MCF 10A (cell line): ENCODE results near the gene SIRPB2. TPM values are rescaled to one million over a fixed set of nuclear protein-coding genes. Genes with fewer than 3 reads are reported as not detected.

Experiments used
- Bru-seq: library from RNA; stranded (reverse); fragments of 400-500 nt; gene quantifications from one replicate; lab custom pipeline; 2021; lab: Mats Ljungman, UMichigan
- BruChase-seq, 2 experiments: library from RNA; stranded (reverse); fragments of 400-500 nt; gene quantifications; one replicate each; lab custom pipeline; 2021; lab: Mats Ljungman, UMichigan
- BruUV-seq: library from RNA; stranded (reverse); fragments of 400-500 nt; replicated peaks from 2 replicates; lab custom pipeline; 2021; lab: Mats Ljungman, UMichigan
- CTCF ChIA-PET: fragments of 300-600 bp; sonication (Branson Sonifier 250); formaldehyde crosslinking; extraction: SDS; loops from one replicate; lab custom pipeline; 2021; ENCODE audit warnings: antibody characterized with exemption, inconsistent platforms; lab: Yijun Ruan, JAX
- POLR2A ChIA-PET: fragments of 300-600, 350-650 bp; sonication (Branson Sonifier 250); formaldehyde crosslinking; extraction: SDS; loops from one replicate; lab custom pipeline; 2020; ENCODE audit warnings: antibody characterized with exemption, inconsistent platforms; lab: Yijun Ruan, JAX
- DNase-seq: peaks from one replicate; pipeline ENCODE4 v3.0.0-alpha.2; 2018; ENCODE audit not compliant: unreplicated experiment
- H3K27ac Mint-ChIP-seq: one replicate; pipeline ENCODE4 v1.8.0; 2022; ENCODE audit warnings: mild to moderate bottlenecking, low read depth, mixed read lengths; ENCODE audit not compliant: unreplicated experiment
- H3K27me3 Mint-ChIP-seq: one replicate; pipeline ENCODE4 v1.8.0; 2022; ENCODE audit warnings: mixed read lengths; ENCODE audit not compliant: insufficient read depth, unreplicated experiment
- H3K36me3 Mint-ChIP-seq: one replicate; pipeline ENCODE4 v1.8.0; 2022; ENCODE audit warnings: mild to moderate bottlenecking, moderate library complexity, mixed read lengths; ENCODE audit not compliant: insufficient read depth, unreplicated experiment
- H3K4me1 Mint-ChIP-seq: one replicate; pipeline ENCODE4 v1.8.0; 2022; ENCODE audit warnings: mixed read lengths; ENCODE audit not compliant: insufficient read depth, unreplicated experiment
- H3K4me3 Mint-ChIP-seq: one replicate; pipeline ENCODE4 v1.8.0; 2022; ENCODE audit warnings: mild to moderate bottlenecking, moderate library complexity, mixed read lengths; ENCODE audit not compliant: unreplicated experiment
- H3K9me3 Mint-ChIP-seq: one replicate; pipeline ENCODE4 v1.8.0; 2022; ENCODE audit warnings: mixed read lengths; ENCODE audit not compliant: unreplicated experiment
- CTCF ChIP-seq: fragments of 200-600 bp; IDR thresholded peaks from one replicate; pipeline ENCODE4 v1.8.0; 2022; ENCODE audit warnings: antibody characterized with exemption, mild to moderate bottlenecking; ENCODE audit not compliant: unreplicated experiment
- intact Hi-C: fragments of 100-400 bp; cut with micrococcal nuclease; formaldehyde crosslinking; loops from 2 replicates; pipeline ENCODE4 v1.14.1; 2022
- long read RNA-seq: library from polyadenylated mRNA; stranded (forward); transcript quantifications from one replicate; pipeline ENCODE4 v2.0.0, GENCODE V29; 2022
- total RNA-seq: library from RNA; stranded (reverse); gene quantifications from 2 replicates; pipeline ENCODE4 v1.2.3, GENCODE V29; 2022

SIRPB2 gene
- 1.3 and 1.8 TPM in 2 replicates for total RNA-seq
- percentile 27 among the genes with signal in this experiment for Bru-seq, nascent RNA
- BruChase-seq, experiment 1, labeled RNA remaining after a 6-hour chase: percentile 29 among the genes with signal in this experiment
- percentile 24 among the genes with signal in this experiment for BruChase-seq, experiment 2, labeled RNA remaining after a 2-hour chase
- long read RNA-seq, partial matches to known transcripts: 7 of 8 reads
- long read RNA-seq, other reads (novel, unspliced or antisense): 1 of 8 reads

GRCh38 chr20:1491281-1491840 lies at the start of gene SIRPB2:
Gene SIRPB2, minus strand, starts transcription at chr20:1491420. Its CDS starts 61 bp downstream, at chr20:1491359.
- ChIA-PET CTCF (interaction anchor here (1.5 to 5.5 kb wide), 4 partner anchors 12 to 23 kb away, joined by 3 to 46 read pairs (median 36); partner anchors contain the start of gene NSFL1C), POLR2A (interaction anchor here (1.0 to 5.4 kb wide), 5 partner anchors 8 to 339 kb away, joined by 3 to 122 read pairs (median 38); partner anchors contain the start of gene NSFL1C)
- Mint-ChIP-seq H3K27me3 (no peaks in the 10 kb centered on the region), H3K4me1 (peaks cover 18% of the 10 kb centered on the region), H3K9me3 (no peaks in the 10 kb centered on the region), H3K27ac (peak within 1 kb of the TSS; percentile 92), H3K36me3 (no peaks in the 10 kb centered on the region), H3K4me3 (peak within 1 kb of the TSS; percentile 12)
- BruUV-seq: no TSS peak
- no peak for TF ChIP-seq CTCF
- intact Hi-C loops: no loop called here
- DNase-seq: no peak

DNA sequence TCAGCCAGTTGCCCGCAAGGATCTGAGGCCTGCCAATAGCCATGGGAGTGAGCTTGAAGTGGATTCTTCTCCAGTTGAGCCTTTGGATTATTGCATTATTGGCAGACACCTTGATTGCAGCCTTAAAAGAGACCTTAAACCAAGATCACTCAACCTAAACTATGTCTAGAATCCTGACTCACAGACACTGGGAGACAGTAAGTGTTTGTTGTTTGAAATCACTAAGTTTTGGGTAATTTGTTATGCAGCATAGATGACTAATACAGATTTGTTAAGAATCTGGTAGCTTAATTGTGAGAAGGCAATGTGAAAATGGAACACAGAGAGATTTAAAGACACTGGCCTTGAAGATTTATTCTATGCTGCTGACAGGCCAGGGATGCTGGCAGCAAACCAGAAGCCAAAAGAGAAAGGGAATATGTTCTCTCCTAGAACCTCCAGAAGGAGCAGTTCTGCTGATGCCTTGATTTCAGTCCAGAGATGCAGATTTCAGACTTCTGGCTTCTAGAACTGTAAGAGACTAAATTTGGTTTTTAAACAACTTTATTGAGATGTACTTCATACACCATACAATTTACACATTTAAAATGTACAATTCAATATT lies 48.7 kb upstream of the SIRPB2 start:
- no peak overlapping the region for H3K27ac Mint-ChIP-seq
- ChIA-PET POLR2A (no interaction called here), CTCF (interaction anchor here (2.7 kb wide), 1 partner anchor 194 kb away, joined by 10 read pairs; no protein-coding TSS in a partner anchor)
- intact Hi-C loops: no loop called here
- no peak for TF ChIP-seq CTCF
- no peaks in the 10 kb centered on the region for H3K36me3 Mint-ChIP-seq
- no TSS peak for BruUV-seq
- peaks cover 12% of the 10 kb centered on the region for H3K27me3 Mint-ChIP-seq
- no peaks in the 10 kb centered on the region for H3K4me1 Mint-ChIP-seq
- H3K4me3 Mint-ChIP-seq: no peak overlapping the region
- H3K9me3 Mint-ChIP-seq: peaks cover under 1% of the 10 kb centered on the region
- DNase-seq: no peak

- H3K27ac Mint-ChIP-seq: no peak overlapping the region
- H3K9me3 Mint-ChIP-seq: no peaks in the 10 kb centered on the region
- H3K4me3 Mint-ChIP-seq: no peak overlapping the region
- H3K36me3 Mint-ChIP-seq: no peaks in the 10 kb centered on the region
- H3K4me1 Mint-ChIP-seq: no peaks in the 10 kb centered on the region
- ChIA-PET CTCF (interaction anchor here (0.5 to 2.7 kb wide), 3 partner anchors 100 to 196 kb away, joined by 3 to 10 read pairs (median 3); no protein-coding TSS in a partner anchor), POLR2A (interaction anchor here (0.8 to 1.3 kb wide), 2 partner anchors 11 to 208 kb away, joined by 3 read pairs; no protein-coding TSS in a partner anchor)
- no peak for DNase-seq
- intact Hi-C loops: no loop called here
- TF ChIP-seq CTCF: no peak
- no TSS peak for BruUV-seq
- H3K27me3 Mint-ChIP-seq: no peaks in the 10 kb centered on the region
Observed at GRCh38 chr20:1538655-1539054, 47.4 kb upstream of the SIRPB2 start.

- Mint-ChIP-seq H3K36me3 (no peaks in the 10 kb centered on the region), H3K4me1 (no peaks in the 10 kb centered on the region), H3K27me3 (no peaks in the 10 kb centered on the region), H3K27ac (peak overlapping the region; percentile 44), H3K4me3 (no peak overlapping the region), H3K9me3 (no peaks in the 10 kb centered on the region)
- BruUV-seq: no TSS peak
- no peak for DNase-seq
- intact Hi-C loops: no loop called here
- CTCF ChIA-PET: interaction anchor here (0.8 to 2.7 kb wide), 3 partner anchors 9 to 197 kb away, joined by 3 to 10 read pairs (median 3); no protein-coding TSS in a partner anchor
- POLR2A ChIA-PET: interaction anchor here (0.8 to 1.3 kb wide), 2 partner anchors 10 to 209 kb away, joined by 3 read pairs; no protein-coding TSS in a partner anchor
- no peak for TF ChIP-seq CTCF
Observed at GRCh38 chr20:1537731-1538058, 46.5 kb upstream of the SIRPB2 start.
